OCI-LY1 (cell line): ENCODE results near the gene KREMEN1.

Experiments
- CTCF ChIP-seq: fragments of 200-600 bp; sonication (generic), shearing (Covaris generic); IDR thresholded peaks from 2 replicates; pipeline ENCODE4 v1.5.1; 2017; ENCODE audit warnings: mild to moderate bottlenecking, antibody characterized with exemption, low read length, moderate library complexity, mixed read lengths
- EZH2 ChIP-seq: fragments of 200-600 bp; sonication (generic), shearing (Covaris generic); IDR thresholded peaks from 2 replicates; pipeline ENCODE4 v1.8.0; 2017; ENCODE audit warnings: borderline replicate concordance, mixed run types, mild to moderate bottlenecking, antibody characterized with exemption, low read length, moderate library complexity, mixed read lengths

- TF ChIP-seq CTCF (no peak), EZH2 (no peak)
Measured at GRCh38 chr22:29095459-29095858, 22.6 kb downstream of the KREMEN1 start.
